Measurements from ENCODE around the gene FKBP5.

DNA sequence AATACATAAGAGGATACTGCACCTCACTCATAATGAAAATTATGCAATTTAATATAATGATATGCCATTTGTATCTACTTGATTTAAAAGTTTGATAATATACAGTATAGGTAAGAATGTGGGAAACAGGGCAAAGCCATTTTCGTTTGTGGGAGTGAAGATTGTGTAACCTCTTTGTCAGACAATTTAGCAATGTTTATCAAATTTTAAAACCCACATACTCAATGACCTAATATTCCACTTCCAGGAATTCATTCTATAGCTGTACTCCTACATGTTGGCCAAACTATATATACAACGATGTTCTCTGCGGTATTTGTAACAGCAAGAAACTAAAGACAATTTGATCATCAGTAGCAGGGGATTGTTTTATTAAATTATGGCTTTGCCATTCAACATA lies 17.8 kb upstream of the FKBP5 start:
- TF ChIP-seq, protein P1, sequence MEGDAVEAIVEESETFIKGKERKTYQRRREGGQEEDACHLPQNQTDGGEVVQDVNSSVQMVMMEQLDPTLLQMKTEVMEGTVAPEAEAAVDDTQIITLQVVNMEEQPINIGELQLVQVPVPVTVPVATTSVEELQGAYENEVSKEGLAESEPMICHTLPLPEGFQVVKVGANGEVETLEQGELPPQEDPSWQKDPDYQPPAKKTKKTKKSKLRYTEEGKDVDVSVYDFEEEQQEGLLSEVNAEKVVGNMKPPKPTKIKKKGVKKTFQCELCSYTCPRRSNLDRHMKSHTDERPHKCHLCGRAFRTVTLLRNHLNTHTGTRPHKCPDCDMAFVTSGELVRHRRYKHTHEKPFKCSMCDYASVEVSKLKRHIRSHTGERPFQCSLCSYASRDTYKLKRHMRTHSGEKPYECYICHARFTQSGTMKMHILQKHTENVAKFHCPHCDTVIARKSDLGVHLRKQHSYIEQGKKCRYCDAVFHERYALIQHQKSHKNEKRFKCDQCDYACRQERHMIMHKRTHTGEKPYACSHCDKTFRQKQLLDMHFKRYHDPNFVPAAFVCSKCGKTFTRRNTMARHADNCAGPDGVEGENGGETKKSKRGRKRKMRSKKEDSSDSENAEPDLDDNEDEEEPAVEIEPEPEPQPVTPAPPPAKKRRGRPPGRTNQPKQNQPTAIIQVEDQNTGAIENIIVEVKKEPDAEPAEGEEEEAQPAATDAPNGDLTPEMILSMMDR (IDR thresholded peaks at IDR 0.05; ENCODE audit: poor library complexity, severe bottlenecking): no peak
- TF ChIP-seq TAF1 (IDR thresholded peaks at IDR 0.05; ENCODE audit: low read depth) (no peak), EP300 (conservative IDR thresholded peaks at IDR 0.05; ENCODE audit: poor library complexity, severe bottlenecking) (no peak), POLR2AphosphoS5 (IDR thresholded peaks at IDR 0.05) (no peak)

All from neural cell (in vitro differentiated cells).